Medulla oblongata (tissue), 1 donor: ENCODE measurements around the gene GID8.

Source experiments
- DNase-seq: peaks from one replicate; pipeline ENCODE4 v3.0.0-alpha.2; 2015; ENCODE audit errors: extremely low spot score

The GID8 gene

GRCh38 chr20:62902926-62903615 lies 34.9 kb upstream of the GID8 start:
- no peak for DNase-seq

- DNase-seq = no peak
Measured at GRCh38 chr20:62905536-62906117, 32.3 kb upstream of the GID8 start.

GRCh38 chr20:62906209-62906608 lies 31.7 kb upstream of the GID8 start:
- peak; percentile 49 for DNase-seq

GRCh38 chr20:62906647-62907375 lies 31.1 kb upstream of the GID8 start:
- no peak for DNase-seq

GRCh38 chr20:62907384-62908317 lies 30.3 kb upstream of the GID8 start:
- DNase-seq = no peak

- no peak for DNase-seq
Measured at GRCh38 chr20:62908971-62909791, 28.8 kb upstream of the GID8 start.

- DNase-seq = no peak
Measured at GRCh38 chr20:62910217-62910766, 27.7 kb upstream of the GID8 start.

- no peak for DNase-seq
Measured at GRCh38 chr20:62910777-62911497, 27.0 kb upstream of the GID8 start.

- DNase-seq = no peak
Measured at GRCh38 chr20:62911701-62912280, 26.2 kb upstream of the GID8 start.

GRCh38 chr20:62913043-62913630 lies 24.8 kb upstream of the GID8 start:
- DNase-seq = no peak

- no peak for DNase-seq
Measured at GRCh38 chr20:62914436-62914835, 23.5 kb upstream of the GID8 start.

GRCh38 chr20:62914970-62915457 lies 22.9 kb upstream of the GID8 start:
- DNase-seq = peak; percentile 89

- DNase-seq = no peak
Measured at GRCh38 chr20:62916703-62917476, 21.1 kb upstream of the GID8 start.

GRCh38 chr20:62917720-62918119 lies 20.2 kb upstream of the GID8 start:
- no peak for DNase-seq

GRCh38 chr20:62918147-62918546 lies 19.8 kb upstream of the GID8 start:
- no peak for DNase-seq

- no peak for DNase-seq
Measured at GRCh38 chr20:62918831-62919230, 19.1 kb upstream of the GID8 start.

- no peak for DNase-seq
Measured at GRCh38 chr20:62920039-62920645, 17.8 kb upstream of the GID8 start.

- DNase-seq = peak; percentile 50
Measured at GRCh38 chr20:62921119-62921687, 16.7 kb upstream of the GID8 start.
